Measurements from ENCODE around the gene OXNAD1.

OXNAD1 gene

DNA sequence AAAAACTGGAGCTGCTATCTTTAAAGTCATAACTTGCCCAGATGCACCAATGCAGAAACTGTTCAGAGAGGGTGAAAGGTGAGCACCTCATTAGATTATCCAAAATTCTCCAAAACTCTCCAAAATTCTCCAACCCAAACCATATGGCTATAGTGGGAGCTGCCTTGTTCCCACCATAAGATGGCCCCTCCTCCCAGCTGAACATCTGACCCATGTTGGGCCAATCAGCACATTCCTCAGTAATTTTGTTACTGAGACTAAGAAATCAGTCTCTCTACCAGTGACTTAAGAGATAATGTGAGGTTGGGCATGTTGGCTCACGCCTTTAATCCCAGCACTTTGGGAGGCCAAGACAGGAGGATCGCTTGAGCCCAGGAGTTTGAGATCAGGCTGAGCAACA is 33.0 kb upstream of the OXNAD1 start:
- Histone ChIP-seq H3K4me1 (ENCODE audit: control insufficient read depth, insufficient read depth, low read depth, low read length) (no peaks in the 10 kb centered on the region), H3K14ac (ENCODE audit: low read length in 2 of 2) (no peak overlapping the region), H2BK15ac (ENCODE audit: low read depth, poor library complexity, severe bottlenecking) (no peak overlapping the region), H3K23ac (ENCODE audit: low read length in 2 of 2) (no peak overlapping the region), H3K4me2 (ENCODE audit: low read length, poor library complexity, severe bottlenecking) (no peak overlapping the region), H3K36me3 (ENCODE audit: control insufficient read depth in 1 of 2, insufficient read depth in 2 of 2, low read depth in 1 of 2, low read length in 2 of 2) (peaks cover 0 to 33% of the 10 kb centered on the region in 2 experiments), H3K9ac (ENCODE audit: low read length) (no peak overlapping the region), H2BK5ac (ENCODE audit: low read depth, low read length, poor library complexity, severe bottlenecking) (no peak overlapping the region), H3K4ac (ENCODE audit: low read depth in 1 of 2, low read length in 2 of 2) (no peak overlapping the region), H3K4me3 (ENCODE audit: insufficient read depth in 1 of 2, low read depth in 1 of 2, low read length in 2 of 2) (no peak overlapping the region), H3K9me3 (ENCODE audit: control insufficient read depth, low read length) (no peaks in the 10 kb centered on the region), H4K8ac (ENCODE audit: low read length) (no peak overlapping the region), H3K27ac (ENCODE audit: low read length, poor library complexity, severe bottlenecking) (no peak overlapping the region), H2BK120ac (ENCODE audit: low read depth, low read length) (no peak overlapping the region), H2AFZ (ENCODE audit: low read depth, low read length) (no peak overlapping the region), H4K91ac (ENCODE audit: low read length) (no peak overlapping the region), H3K18ac (ENCODE audit: low read depth in 1 of 2, low read length in 2 of 2) (no peak overlapping the region), H2BK12ac (ENCODE audit: low read length in 2 of 2) (no peak overlapping the region), H2AK5ac (ENCODE audit: low read length, severe bottlenecking) (no peak overlapping the region), H3K27me3 (ENCODE audit: control insufficient read depth in 1 of 2, insufficient read depth in 1 of 2, low read length in 2 of 2) (no peaks in the 10 kb centered on the region), H3K79me1 (replicated peaks; ENCODE audit: low read length, poor library complexity, severe bottlenecking) (no peaks in the 10 kb centered on the region)
- no peak for DNase-seq
- 100% methylated on average over 2 of the region's 2 CpGs for WGBS

DNA sequence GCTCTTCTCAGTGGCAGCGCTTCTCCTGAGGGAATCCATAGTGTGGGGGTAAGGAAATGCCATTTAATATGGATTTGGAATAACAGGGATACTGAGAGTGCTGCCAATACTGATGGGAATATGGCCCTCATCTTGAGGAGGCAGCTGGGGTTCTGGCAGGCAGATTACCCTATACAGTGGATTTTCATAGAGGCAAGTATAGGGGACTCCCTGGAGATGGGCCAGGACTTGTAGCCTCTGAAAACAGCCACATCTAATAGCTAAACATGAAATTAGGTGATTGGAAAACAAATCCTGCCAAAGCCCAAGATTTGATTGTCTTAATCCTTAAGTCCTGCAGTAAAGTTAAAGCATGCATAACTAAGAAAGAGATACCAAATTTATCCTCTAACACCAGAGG is 31.2 kb upstream of the OXNAD1 start:
- no peak overlapping the region for H2AK5ac ChIP-seq (ENCODE audit: low read length, severe bottlenecking)
- no peak overlapping the region for H3K14ac ChIP-seq (ENCODE audit: low read length in 2 of 2)
- WGBS = 100% methylated on average over 1 of the region's 1 CpG

DNA sequence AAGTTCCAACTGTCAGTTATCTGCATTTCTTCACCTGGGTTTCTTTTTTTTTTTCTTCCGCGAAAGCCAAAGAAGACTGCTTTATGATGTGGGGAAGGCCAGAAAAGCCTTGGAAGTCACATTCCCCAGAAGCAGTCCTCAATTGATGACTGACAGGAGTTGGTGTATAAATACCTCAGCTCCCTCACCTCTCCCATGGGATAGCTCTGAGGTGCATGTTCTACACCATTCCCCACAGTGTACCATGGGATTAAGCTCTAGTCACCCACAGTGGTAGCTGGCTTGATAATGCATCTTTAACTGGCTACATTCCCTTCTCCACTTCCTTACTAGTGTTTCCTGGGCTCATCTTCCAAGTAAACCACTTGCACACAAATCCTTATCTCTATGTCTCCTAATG is 30.7 kb upstream of the OXNAD1 start:
- Histone ChIP-seq H3K4me2 (ENCODE audit: low read length, poor library complexity, severe bottlenecking) (no peak overlapping the region), H3K9ac (ENCODE audit: low read length) (no peak overlapping the region), H3K9me3 (ENCODE audit: control insufficient read depth, low read length) (no peaks in the 10 kb centered on the region), H3K18ac (ENCODE audit: low read depth in 1 of 2, low read length in 2 of 2) (no peak overlapping the region), H2BK5ac (ENCODE audit: low read depth, low read length, poor library complexity, severe bottlenecking) (no peak overlapping the region), H3K27me3 (ENCODE audit: control insufficient read depth in 1 of 2, insufficient read depth in 1 of 2, low read length in 2 of 2) (no peaks in the 10 kb centered on the region), H3K79me1 (replicated peaks; ENCODE audit: low read length, poor library complexity, severe bottlenecking) (no peaks in the 10 kb centered on the region), H3K14ac (ENCODE audit: low read length in 2 of 2) (no peak overlapping the region), H2BK15ac (ENCODE audit: low read depth, poor library complexity, severe bottlenecking) (no peak overlapping the region), H3K4ac (ENCODE audit: low read depth in 1 of 2, low read length in 2 of 2) (no peak overlapping the region), H2BK120ac (ENCODE audit: low read depth, low read length) (no peak overlapping the region), H2BK12ac (ENCODE audit: low read length in 2 of 2) (no peak overlapping the region), H3K27ac (ENCODE audit: low read length, poor library complexity, severe bottlenecking) (no peak overlapping the region), H2AFZ (ENCODE audit: low read depth, low read length) (no peak overlapping the region), H3K23ac (ENCODE audit: low read length in 2 of 2) (no peak overlapping the region), H4K91ac (ENCODE audit: low read length) (no peak overlapping the region), H2AK5ac (ENCODE audit: low read length, severe bottlenecking) (no peak overlapping the region), H3K4me1 (ENCODE audit: control insufficient read depth, insufficient read depth, low read depth, low read length) (no peaks in the 10 kb centered on the region), H3K4me3 (ENCODE audit: insufficient read depth in 1 of 2, low read depth in 1 of 2, low read length in 2 of 2) (no peak overlapping the region), H3K36me3 (ENCODE audit: control insufficient read depth in 1 of 2, insufficient read depth in 2 of 2, low read depth in 1 of 2, low read length in 2 of 2) (peaks cover 0 to 12% of the 10 kb centered on the region in 2 experiments), H4K8ac (ENCODE audit: low read length) (no peak overlapping the region)
- 87% methylated on average over 2 of the region's 2 CpGs for WGBS
- no peak for DNase-seq

More for the DNA sequence above, 31.2 kb upstream of the OXNAD1 start:
- Histone ChIP-seq H2BK5ac (ENCODE audit: low read depth, low read length, poor library complexity, severe bottlenecking) (no peak overlapping the region), H2BK120ac (ENCODE audit: low read depth, low read length) (no peak overlapping the region), H3K27me3 (ENCODE audit: control insufficient read depth in 1 of 2, insufficient read depth in 1 of 2, low read length in 2 of 2) (no peaks in the 10 kb centered on the region), H3K9ac (ENCODE audit: low read length) (no peak overlapping the region), H3K18ac (ENCODE audit: low read depth in 1 of 2, low read length in 2 of 2) (no peak overlapping the region), H4K8ac (ENCODE audit: low read length) (no peak overlapping the region), H3K36me3 (ENCODE audit: control insufficient read depth in 1 of 2, insufficient read depth in 2 of 2, low read depth in 1 of 2, low read length in 2 of 2) (peaks cover 0 to 17% of the 10 kb centered on the region in 2 experiments), H3K4me2 (ENCODE audit: low read length, poor library complexity, severe bottlenecking) (no peak overlapping the region), H2BK12ac (ENCODE audit: low read length in 2 of 2) (no peak overlapping the region), H4K91ac (ENCODE audit: low read length) (no peak overlapping the region), H3K4me3 (ENCODE audit: insufficient read depth in 1 of 2, low read depth in 1 of 2, low read length in 2 of 2) (no peak overlapping the region), H3K23ac (ENCODE audit: low read length in 2 of 2) (no peak overlapping the region), H3K9me3 (ENCODE audit: control insufficient read depth, low read length) (no peaks in the 10 kb centered on the region), H3K79me1 (replicated peaks; ENCODE audit: low read length, poor library complexity, severe bottlenecking) (no peaks in the 10 kb centered on the region), H3K4me1 (ENCODE audit: control insufficient read depth, insufficient read depth, low read depth, low read length) (no peaks in the 10 kb centered on the region), H3K27ac (ENCODE audit: low read length, poor library complexity, severe bottlenecking) (no peak overlapping the region), H2AFZ (ENCODE audit: low read depth, low read length) (no peak overlapping the region), H3K4ac (ENCODE audit: low read depth in 1 of 2, low read length in 2 of 2) (no peak overlapping the region), H2BK15ac (ENCODE audit: low read depth, poor library complexity, severe bottlenecking) (no peak overlapping the region)
- no peak for DNase-seq

DNA sequence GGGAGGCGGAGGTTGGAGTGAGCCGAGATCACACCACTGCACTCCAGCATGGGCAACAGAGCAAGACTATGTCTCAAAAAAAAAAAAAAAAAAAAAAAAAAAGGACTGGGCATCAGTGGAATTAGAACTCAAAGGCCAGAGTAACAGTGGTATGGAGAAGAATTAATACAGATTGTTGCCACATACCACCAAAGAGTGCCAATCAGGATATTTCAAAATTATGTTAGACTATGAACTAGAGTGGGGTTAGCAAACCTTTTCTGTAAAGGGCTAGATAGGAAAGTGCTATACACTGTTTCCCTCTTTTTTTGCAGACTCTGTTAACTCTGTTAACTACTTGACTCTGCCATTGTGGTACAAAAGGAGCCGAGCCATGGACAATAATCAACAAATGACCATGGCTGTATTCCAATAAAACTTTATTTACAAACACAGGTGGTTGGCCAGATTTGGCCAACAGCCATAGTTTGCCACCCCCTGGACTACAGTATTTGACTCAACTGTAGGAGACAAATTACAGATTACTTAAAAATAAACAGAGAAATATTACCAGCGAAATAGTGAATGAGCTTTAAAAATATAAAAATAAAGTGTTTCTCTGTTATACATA is 28.9 kb upstream of the OXNAD1 start:
- DNase-seq = no peak
- Histone ChIP-seq H3K36me3 (ENCODE audit: control insufficient read depth in 1 of 2, insufficient read depth in 2 of 2, low read depth in 1 of 2, low read length in 2 of 2) (no peaks in the 10 kb centered on the region), H3K27ac (ENCODE audit: low read length, poor library complexity, severe bottlenecking) (no peak overlapping the region), H4K8ac (ENCODE audit: low read length) (no peak overlapping the region), H2BK12ac (ENCODE audit: low read length in 2 of 2) (no peak overlapping the region), H3K27me3 (ENCODE audit: control insufficient read depth in 1 of 2, insufficient read depth in 1 of 2, low read length in 2 of 2) (no peaks in the 10 kb centered on the region), H2AFZ (ENCODE audit: low read depth, low read length) (no peak overlapping the region), H4K91ac (ENCODE audit: low read length) (no peak overlapping the region), H3K4me3 (ENCODE audit: insufficient read depth in 1 of 2, low read depth in 1 of 2, low read length in 2 of 2) (no peak overlapping the region), H2BK5ac (ENCODE audit: low read depth, low read length, poor library complexity, severe bottlenecking) (no peak overlapping the region), H3K23ac (ENCODE audit: low read length in 2 of 2) (no peak overlapping the region), H2AK5ac (ENCODE audit: low read length, severe bottlenecking) (no peak overlapping the region), H3K79me1 (replicated peaks; ENCODE audit: low read length, poor library complexity, severe bottlenecking) (no peaks in the 10 kb centered on the region), H3K9ac (ENCODE audit: low read length) (no peak overlapping the region), H3K9me3 (ENCODE audit: control insufficient read depth, low read length) (no peaks in the 10 kb centered on the region), H3K4me1 (ENCODE audit: control insufficient read depth, insufficient read depth, low read depth, low read length) (no peaks in the 10 kb centered on the region), H3K14ac (ENCODE audit: low read length in 2 of 2) (no peak overlapping the region), H3K18ac (ENCODE audit: low read depth in 1 of 2, low read length in 2 of 2) (no peak overlapping the region), H2BK120ac (ENCODE audit: low read depth, low read length) (no peak overlapping the region), H3K4ac (ENCODE audit: low read depth in 1 of 2, low read length in 2 of 2) (no peak overlapping the region), H3K4me2 (ENCODE audit: low read length, poor library complexity, severe bottlenecking) (no peak overlapping the region), H2BK15ac (ENCODE audit: low read depth, poor library complexity, severe bottlenecking) (no peak overlapping the region)
- WGBS = 94% methylated on average over 1 of the region's 4 CpGs

Measured in mesenchymal stem cell (in vitro differentiated cells and primary cell).